Gastroesophageal sphincter (tissue), 3 donors: ENCODE measurements around the gene MFSD11.

ENCODE experiments used
- EP300 ChIP-seq: sonication (generic); formaldehyde crosslinking; IDR thresholded peaks from one replicate; pipeline ENCODE4 v1.6.1; 2017; ENCODE audit warnings: antibody characterized with exemption, mild to moderate bottlenecking
- POLR2A ChIP-seq, 2 donors: fragments of 450-650 bp; IDR thresholded peaks; one replicate each; pipeline ENCODE4 v1.6.1; 2017; ENCODE audit warnings: antibody characterized with exemption in 2 of 2, mild to moderate bottlenecking in 2 of 2, moderate library complexity in 1 of 2
- TF ChIP-seq, protein P1 (sequence below), 4 experiments: fragments of 200-600 bp in 2 of 4; fragments of 450-650 bp in 2 of 4; sonication (generic) in 1 of 4; IDR thresholded peaks; one replicate each; pipeline ENCODE4 v1.5.1; 2017 to 2019; ENCODE audit warnings: antibody characterized with exemption in 4 of 4, mild to moderate bottlenecking in 2 of 4, moderate library complexity in 2 of 4

DNA sequence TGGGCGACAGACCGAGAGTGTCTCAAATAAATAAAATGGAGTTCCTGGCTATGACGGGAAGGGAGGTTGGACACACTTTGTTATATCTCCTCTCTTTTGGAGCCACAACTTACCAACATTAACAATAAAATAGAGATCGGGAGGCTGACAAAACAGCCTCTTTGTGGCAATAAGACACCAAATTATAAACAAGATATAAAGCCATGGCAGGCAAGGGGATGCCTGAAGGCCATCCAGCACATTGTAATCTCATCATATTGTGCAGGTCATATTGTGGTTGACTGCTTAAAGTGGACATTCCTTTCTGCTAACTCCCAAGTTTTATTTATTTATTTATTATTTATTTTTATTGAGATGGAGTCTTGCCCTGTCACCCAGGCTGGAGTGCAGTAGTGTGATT, 70.4 kb downstream of the MFSD11 start:
- TF ChIP-seq, protein P1, sequence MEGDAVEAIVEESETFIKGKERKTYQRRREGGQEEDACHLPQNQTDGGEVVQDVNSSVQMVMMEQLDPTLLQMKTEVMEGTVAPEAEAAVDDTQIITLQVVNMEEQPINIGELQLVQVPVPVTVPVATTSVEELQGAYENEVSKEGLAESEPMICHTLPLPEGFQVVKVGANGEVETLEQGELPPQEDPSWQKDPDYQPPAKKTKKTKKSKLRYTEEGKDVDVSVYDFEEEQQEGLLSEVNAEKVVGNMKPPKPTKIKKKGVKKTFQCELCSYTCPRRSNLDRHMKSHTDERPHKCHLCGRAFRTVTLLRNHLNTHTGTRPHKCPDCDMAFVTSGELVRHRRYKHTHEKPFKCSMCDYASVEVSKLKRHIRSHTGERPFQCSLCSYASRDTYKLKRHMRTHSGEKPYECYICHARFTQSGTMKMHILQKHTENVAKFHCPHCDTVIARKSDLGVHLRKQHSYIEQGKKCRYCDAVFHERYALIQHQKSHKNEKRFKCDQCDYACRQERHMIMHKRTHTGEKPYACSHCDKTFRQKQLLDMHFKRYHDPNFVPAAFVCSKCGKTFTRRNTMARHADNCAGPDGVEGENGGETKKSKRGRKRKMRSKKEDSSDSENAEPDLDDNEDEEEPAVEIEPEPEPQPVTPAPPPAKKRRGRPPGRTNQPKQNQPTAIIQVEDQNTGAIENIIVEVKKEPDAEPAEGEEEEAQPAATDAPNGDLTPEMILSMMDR (IDR thresholded peaks at IDR 0.05): no peak
- TF ChIP-seq EP300 (no peak), POLR2A (IDR thresholded peaks at IDR 0.05) (no peak)
